Activated CD4-positive, alpha-beta T cell treated with anti-CD3 and anti-CD28 coated beads, Interleukin-2, amount 10 ng/mL, durations not matched to agents 7 days and 5 days (primary cell): ENCODE results near the gene GPHN. TPM values are rescaled to one million over a fixed set of nuclear protein-coding genes. Genes with fewer than 3 reads are reported as not detected.
"Not testable (repeated sequence)": the region's sequence is repeated elsewhere in the genome, so short reads cannot be mapped to it uniquely, and the experiment has no call there.

Experiments
- CTCF ChIA-PET: fragments of 350-600 bp; sonication (Branson Sonifier 250); formaldehyde crosslinking; loops from one replicate; lab custom pipeline; 2021; ENCODE audit warnings: antibody characterized with exemption; lab: Charles Lee
- POLR2A ChIA-PET: fragments of 350-600 bp; sonication (Branson Sonifier 250); formaldehyde crosslinking; loops from one replicate; lab custom pipeline; 2021; ENCODE audit warnings: antibody characterized with exemption; lab: Charles Lee
- DNase-seq: peaks from one replicate; pipeline ENCODE4 v3.0.0-alpha.2; 2020
- H3K27ac Mint-ChIP-seq: one replicate; pipeline ENCODE4 v1.8.0; 2021; ENCODE audit warnings: mild to moderate bottlenecking, moderate library complexity, mixed read lengths
- H3K27me3 Mint-ChIP-seq: one replicate; pipeline ENCODE4 v1.8.0; 2021; ENCODE audit warnings: mixed read lengths
- H3K36me3 Mint-ChIP-seq: one replicate; pipeline ENCODE4 v1.8.0; 2021; ENCODE audit warnings: low read depth, mixed read lengths
- H3K4me1 Mint-ChIP-seq: one replicate; pipeline ENCODE4 v1.8.0; 2021; ENCODE audit warnings: mixed read lengths
- H3K4me3 Mint-ChIP-seq: one replicate; pipeline ENCODE4 v1.8.0; 2021; ENCODE audit warnings: mild to moderate bottlenecking, moderate library complexity, mixed read lengths
- H3K9me3 Mint-ChIP-seq: one replicate; pipeline ENCODE4 v1.8.0; 2021; ENCODE audit warnings: mixed read lengths
- total RNA-seq, 2 experiments: library from RNA; stranded (reverse); gene quantifications; one replicate each; pipeline ENCODE4 v1.2.3, GENCODE V29; 2021

The GPHN gene
- total RNA-seq, 2 experiments from 2014 or later = 20.2 to 21.2 TPM

GRCh38 chr14:66575014-66575413 lies 67.1 kb downstream of the GPHN start:
- Mint-ChIP-seq H3K36me3 (peaks cover 17% of the 10 kb centered on the region), H3K27me3 (no peaks in the 10 kb centered on the region), H3K4me3 (no peak overlapping the region), H3K27ac (no peak overlapping the region), H3K4me1 (no peaks in the 10 kb centered on the region), H3K9me3 (peaks cover 35% of the 10 kb centered on the region)
- ChIA-PET POLR2A (no interaction called here), CTCF (no interaction called here)
- no peak for DNase-seq

- Mint-ChIP-seq H3K27ac (no peak overlapping the region), H3K4me1 (no peaks in the 10 kb centered on the region), H3K4me3 (no peak overlapping the region), H3K9me3 (peaks cover 32% of the 10 kb centered on the region), H3K36me3 (peaks cover 16% of the 10 kb centered on the region), H3K27me3 (no peaks in the 10 kb centered on the region)
- ChIA-PET CTCF (no interaction called here), POLR2A (no interaction called here)
- no peak for DNase-seq
Observed at GRCh38 chr14:66575939-66576338, 68.0 kb downstream of the GPHN start.

- H3K36me3 Mint-ChIP-seq, H3K27ac Mint-ChIP-seq, H3K27me3 Mint-ChIP-seq, POLR2A ChIA-PET, H3K4me3 Mint-ChIP-seq, CTCF ChIA-PET, DNase-seq, H3K4me1 Mint-ChIP-seq: not testable (repeated sequence)
- H3K9me3 Mint-ChIP-seq = peaks cover 36% of the 10 kb centered on the region
Observed at GRCh38 chr14:66587753-66588152, 79.8 kb downstream of the GPHN start.

GRCh38 chr14:66595394-66595793 lies 87.4 kb downstream of the GPHN start:
- DNase-seq = no peak
- no peak overlapping the region for H3K27ac Mint-ChIP-seq
- no peaks in the 10 kb centered on the region for H3K27me3 Mint-ChIP-seq
- ChIA-PET CTCF (no interaction called here), POLR2A (no interaction called here)
- H3K4me1 Mint-ChIP-seq = no peaks in the 10 kb centered on the region
- H3K36me3 Mint-ChIP-seq = no peaks in the 10 kb centered on the region
- H3K4me3 Mint-ChIP-seq = no peak overlapping the region
- H3K9me3 Mint-ChIP-seq = peaks cover 30% of the 10 kb centered on the region

GRCh38 chr14:66596241-66596985 lies 88.5 kb downstream of the GPHN start:
- H3K4me1 Mint-ChIP-seq = no peaks in the 10 kb centered on the region
- ChIA-PET POLR2A (no interaction called here), CTCF (no interaction called here)
- H3K27me3 Mint-ChIP-seq = no peaks in the 10 kb centered on the region
- DNase-seq = no peak
- no peak overlapping the region for H3K4me3 Mint-ChIP-seq
- H3K9me3 Mint-ChIP-seq = peaks cover 23% of the 10 kb centered on the region
- no peaks in the 10 kb centered on the region for H3K36me3 Mint-ChIP-seq
- H3K27ac Mint-ChIP-seq = no peak overlapping the region

GRCh38 chr14:66600416-66600815 lies 92.5 kb downstream of the GPHN start:
- H3K27ac Mint-ChIP-seq = no peak overlapping the region

GRCh38 chr14:66601932-66602578 lies 94.1 kb downstream of the GPHN start:
- Mint-ChIP-seq H3K27me3 (no peaks in the 10 kb centered on the region), H3K9me3 (peaks cover 3% of the 10 kb centered on the region), H3K36me3 (no peaks in the 10 kb centered on the region), H3K4me1 (no peaks in the 10 kb centered on the region), H3K4me3 (no peak overlapping the region), H3K27ac (no peak overlapping the region)
- ChIA-PET POLR2A (no interaction called here), CTCF (interaction anchor here (0.6 kb wide), 1 partner anchor 684 kb away, joined by 3 read pairs; no protein-coding TSS in a partner anchor)
- DNase-seq = no peak

More at GRCh38 chr14:66600416-66600815, 92.5 kb downstream of the GPHN start:
- Mint-ChIP-seq H3K4me3 (no peak overlapping the region), H3K4me1 (no peaks in the 10 kb centered on the region), H3K9me3 (peaks cover 7% of the 10 kb centered on the region), H3K36me3 (no peaks in the 10 kb centered on the region), H3K27me3 (no peaks in the 10 kb centered on the region)
- ChIA-PET POLR2A (interaction anchor here (0.6 kb wide), 1 partner anchor 707 kb away, joined by 3 read pairs; no protein-coding TSS in a partner anchor), CTCF (no interaction called here)
- no peak for DNase-seq

GRCh38 chr14:66603945-66604344 lies 96.0 kb downstream of the GPHN start:
- Mint-ChIP-seq H3K27me3 (no peaks in the 10 kb centered on the region), H3K4me3 (no peak overlapping the region), H3K9me3 (peaks cover 3% of the 10 kb centered on the region), H3K27ac (no peak overlapping the region), H3K36me3 (no peaks in the 10 kb centered on the region), H3K4me1 (no peaks in the 10 kb centered on the region)
- ChIA-PET POLR2A (no interaction called here), CTCF (no interaction called here)
- no peak for DNase-seq

- POLR2A ChIA-PET = no interaction called here
- DNase-seq = no peak
- no peak overlapping the region for H3K27ac Mint-ChIP-seq
- H3K4me3 Mint-ChIP-seq = no peak overlapping the region
- no peaks in the 10 kb centered on the region for H3K27me3 Mint-ChIP-seq
- CTCF ChIA-PET = no interaction called here
- peaks cover 9% of the 10 kb centered on the region for H3K9me3 Mint-ChIP-seq
- H3K4me1 Mint-ChIP-seq = peaks cover 12% of the 10 kb centered on the region
- peaks cover 3% of the 10 kb centered on the region for H3K36me3 Mint-ChIP-seq
Observed at GRCh38 chr14:66606826-66607225, 98.9 kb downstream of the GPHN start.

GRCh38 chr14:66610154-66610563 lies 102.2 kb downstream of the GPHN start:
- H3K36me3 Mint-ChIP-seq = peaks cover 3% of the 10 kb centered on the region
- POLR2A ChIA-PET = no interaction called here
- H3K27me3 Mint-ChIP-seq = no peaks in the 10 kb centered on the region
- peak overlapping the region; percentile 44 for H3K27ac Mint-ChIP-seq
- H3K4me3 Mint-ChIP-seq = no peak overlapping the region
- CTCF ChIA-PET = no interaction called here
- peaks cover 13% of the 10 kb centered on the region for H3K9me3 Mint-ChIP-seq
- H3K4me1 Mint-ChIP-seq = peaks cover 12% of the 10 kb centered on the region
- peak; percentile 28 for DNase-seq

- Mint-ChIP-seq H3K4me1 (peaks cover 12% of the 10 kb centered on the region), H3K36me3 (peaks cover 7% of the 10 kb centered on the region), H3K9me3 (peaks cover 31% of the 10 kb centered on the region), H3K4me3 (no peak overlapping the region), H3K27me3 (no peaks in the 10 kb centered on the region), H3K27ac (no peak overlapping the region)
- DNase-seq = no peak
- ChIA-PET CTCF (no interaction called here), POLR2A (no interaction called here)
Observed at GRCh38 chr14:66613344-66613743, 105.4 kb downstream of the GPHN start.

- no peak overlapping the region for H3K4me3 Mint-ChIP-seq
- no peak for DNase-seq
- peaks cover 9% of the 10 kb centered on the region for H3K36me3 Mint-ChIP-seq
- no peaks in the 10 kb centered on the region for H3K4me1 Mint-ChIP-seq
- ChIA-PET CTCF (no interaction called here), POLR2A (no interaction called here)
- no peak overlapping the region for H3K27ac Mint-ChIP-seq
- peaks cover 34% of the 10 kb centered on the region for H3K9me3 Mint-ChIP-seq
- H3K27me3 Mint-ChIP-seq = no peaks in the 10 kb centered on the region
Observed at GRCh38 chr14:66619952-66620351, 112.0 kb downstream of the GPHN start.

GRCh38 chr14:66623838-66624237 lies 115.9 kb downstream of the GPHN start:
- H3K4me1 Mint-ChIP-seq = no peaks in the 10 kb centered on the region
- CTCF ChIA-PET = interaction anchor here (0.8 to 1.8 kb wide), 5 partner anchors 12 to 1462 kb away, joined by 3 to 4 read pairs (median 4); no protein-coding TSS in a partner anchor
- DNase-seq = no peak
- H3K4me3 Mint-ChIP-seq = no peak overlapping the region
- no peak overlapping the region for H3K27ac Mint-ChIP-seq
- no peaks in the 10 kb centered on the region for H3K27me3 Mint-ChIP-seq
- H3K36me3 Mint-ChIP-seq = peaks cover 3% of the 10 kb centered on the region
- POLR2A ChIA-PET = no interaction called here
- H3K9me3 Mint-ChIP-seq = peaks cover 7% of the 10 kb centered on the region
